AG04449 (cell line): ENCODE data around the gene GLS.

Experiments used
- CTCF ChIA-PET: fragments of 350-600 bp; formaldehyde crosslinking; extraction: SDS; loops from one replicate; lab custom pipeline; 2021; ENCODE audit warnings: antibody characterized with exemption; lab: Yijun Ruan, JAX
- POLR2A ChIA-PET: fragments of 400-600, 350-600 bp; formaldehyde crosslinking; extraction: SDS; loops from one replicate; lab custom pipeline; 2020; ENCODE audit warnings: antibody characterized with exemption, inconsistent platforms; lab: Yijun Ruan, JAX
- DNase-seq: peaks from one replicate; pipeline ENCODE4 v3.0.0-alpha.2; 2010; ENCODE audit warnings: low read depth, low spot score
- H3K4me3 ChIP-seq: 2 replicates; pipeline ENCODE4 v1.5.1; 2011; ENCODE audit warnings: low read depth, mild to moderate bottlenecking, control low read depth, low read length
- TF ChIP-seq, protein P1 (sequence below): IDR thresholded peaks from one replicate; pipeline ENCODE4 v1.5.1; 2011; ENCODE audit warnings: mild to moderate bottlenecking, moderate library complexity, low read length, control low read depth, inconsistent platforms; ENCODE audit not compliant: insufficient read depth; ENCODE audit errors: missing control alignments

Gene GLS

DNA sequence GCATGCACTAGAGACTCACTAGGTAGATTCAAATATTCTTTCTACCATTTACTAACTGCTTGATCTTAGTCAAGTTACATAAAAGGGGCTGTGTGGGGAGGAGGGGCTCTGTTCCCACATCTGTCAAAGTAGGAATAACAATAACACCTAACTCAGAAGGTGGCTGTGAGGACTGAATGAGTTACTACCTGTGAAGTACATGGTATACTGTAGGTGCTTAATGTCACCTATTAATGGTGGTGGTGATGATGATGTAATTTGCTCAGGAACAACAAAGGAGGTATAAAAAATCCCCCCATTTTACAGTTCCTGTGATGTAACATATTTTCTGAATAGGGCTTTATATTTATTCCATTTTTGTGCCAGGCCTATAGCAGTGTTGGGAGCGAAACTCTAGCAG is 92.6 kb downstream of the GLS start:
- no peak for DNase-seq
- TF ChIP-seq, protein P1, sequence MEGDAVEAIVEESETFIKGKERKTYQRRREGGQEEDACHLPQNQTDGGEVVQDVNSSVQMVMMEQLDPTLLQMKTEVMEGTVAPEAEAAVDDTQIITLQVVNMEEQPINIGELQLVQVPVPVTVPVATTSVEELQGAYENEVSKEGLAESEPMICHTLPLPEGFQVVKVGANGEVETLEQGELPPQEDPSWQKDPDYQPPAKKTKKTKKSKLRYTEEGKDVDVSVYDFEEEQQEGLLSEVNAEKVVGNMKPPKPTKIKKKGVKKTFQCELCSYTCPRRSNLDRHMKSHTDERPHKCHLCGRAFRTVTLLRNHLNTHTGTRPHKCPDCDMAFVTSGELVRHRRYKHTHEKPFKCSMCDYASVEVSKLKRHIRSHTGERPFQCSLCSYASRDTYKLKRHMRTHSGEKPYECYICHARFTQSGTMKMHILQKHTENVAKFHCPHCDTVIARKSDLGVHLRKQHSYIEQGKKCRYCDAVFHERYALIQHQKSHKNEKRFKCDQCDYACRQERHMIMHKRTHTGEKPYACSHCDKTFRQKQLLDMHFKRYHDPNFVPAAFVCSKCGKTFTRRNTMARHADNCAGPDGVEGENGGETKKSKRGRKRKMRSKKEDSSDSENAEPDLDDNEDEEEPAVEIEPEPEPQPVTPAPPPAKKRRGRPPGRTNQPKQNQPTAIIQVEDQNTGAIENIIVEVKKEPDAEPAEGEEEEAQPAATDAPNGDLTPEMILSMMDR: no peak
- CTCF ChIA-PET: interaction anchor here (0.9 to 1.6 kb wide), 3 partner anchors 10 to 14 kb away, joined by 3 to 4 read pairs (median 3); no protein-coding TSS in a partner anchor
- POLR2A ChIA-PET: interaction anchor here (1.1 kb wide), 1 partner anchor 15 kb away, joined by 3 read pairs; no protein-coding TSS in a partner anchor
- no peak overlapping the region for H3K4me3 ChIP-seq

DNA sequence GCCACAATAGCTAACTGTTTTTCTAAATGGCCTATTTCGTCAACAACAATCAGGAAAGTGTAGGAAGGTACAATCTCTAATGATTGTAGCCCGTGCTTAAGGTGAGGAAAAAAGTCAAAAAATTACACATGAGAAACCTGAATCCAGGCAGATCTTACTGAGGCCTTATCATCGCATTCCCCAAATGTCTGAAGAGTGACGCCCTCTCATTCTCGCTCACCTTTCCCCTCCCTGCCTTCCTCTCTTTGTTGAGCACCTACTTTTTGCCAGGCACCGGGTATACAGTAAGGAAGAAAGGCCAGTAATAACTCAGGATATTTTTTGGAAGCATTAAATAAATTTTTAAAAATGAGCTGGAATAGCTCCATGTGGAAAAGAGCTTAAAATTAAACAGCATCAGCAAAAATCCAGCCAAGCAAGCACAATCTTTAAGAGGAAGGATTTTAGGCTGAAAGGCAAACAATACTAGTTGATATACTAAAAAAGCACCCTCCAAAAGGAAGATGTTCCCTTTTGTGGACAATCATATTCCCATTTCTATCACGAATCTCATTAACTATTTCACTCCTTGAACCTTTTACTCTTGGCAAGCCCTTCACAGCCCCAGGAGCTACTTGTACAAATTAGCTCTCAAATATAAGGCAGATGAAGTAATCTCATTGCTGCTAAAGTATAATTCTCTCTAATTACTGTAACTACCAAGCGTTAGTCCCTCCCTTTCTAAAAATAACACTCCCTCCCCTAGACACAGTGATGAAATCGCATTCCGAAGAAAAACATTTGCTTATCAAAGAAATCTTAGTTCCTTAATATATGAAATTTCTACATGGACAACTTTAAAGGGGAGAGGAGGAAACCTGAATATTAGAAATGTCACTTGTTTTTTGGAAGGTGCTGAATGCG is 93.4 kb downstream of the GLS start:
- no peak overlapping the region for H3K4me3 ChIP-seq
- CTCF ChIA-PET: interaction anchor here (0.6 to 1.6 kb wide), 5 partner anchors 9 to 181 kb away, joined by 3 to 5 read pairs (median 3); no protein-coding TSS in a partner anchor
- TF ChIP-seq, protein P1: no peak
- DNase-seq: no peak
- POLR2A ChIA-PET: interaction anchor here (1.1 kb wide), 1 partner anchor 14 kb away, joined by 3 read pairs; no protein-coding TSS in a partner anchor

DNA sequence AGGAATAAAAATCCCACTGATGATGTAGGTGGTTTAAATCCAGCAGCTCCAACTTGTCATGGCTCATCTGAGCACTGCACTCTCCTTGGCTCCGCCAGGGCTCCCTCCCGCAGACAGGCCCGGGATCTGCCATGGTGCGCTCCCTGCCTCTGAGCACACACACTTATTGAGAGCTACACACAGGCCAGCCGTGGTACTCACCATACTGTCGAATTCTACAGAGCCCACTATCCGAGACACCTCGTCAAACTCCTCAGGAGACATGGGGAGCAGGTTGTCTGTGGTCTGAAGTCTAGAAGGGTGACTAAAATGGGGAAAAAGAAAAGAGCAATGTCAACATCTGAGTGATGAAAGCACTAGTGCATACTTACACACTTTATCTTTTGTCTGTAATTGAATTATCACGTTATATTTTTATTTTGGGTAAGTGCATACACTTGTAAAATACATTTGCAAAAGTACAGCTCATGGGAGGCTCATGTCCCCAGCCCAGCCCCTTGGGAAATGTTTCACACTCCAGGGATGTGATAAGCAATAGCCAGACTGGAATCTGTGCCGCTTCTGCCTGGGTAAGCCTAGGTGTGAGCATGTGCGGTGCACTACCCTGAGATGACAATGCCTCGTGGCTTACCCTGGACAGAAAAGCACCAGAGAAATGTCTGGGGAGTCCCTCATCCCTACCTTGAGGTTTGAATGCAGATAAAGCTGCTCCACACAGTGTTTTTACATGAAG is 94.2 kb downstream of the GLS start:
- H3K4me3 ChIP-seq: no peak overlapping the region
- POLR2A ChIA-PET: no interaction called here
- TF ChIP-seq, protein P1: no peak
- DNase-seq: no peak
- CTCF ChIA-PET: interaction anchor here (0.8 to 1.6 kb wide), 3 partner anchors 12 to 181 kb away, joined by 3 to 5 read pairs (median 4); no protein-coding TSS in a partner anchor

DNA sequence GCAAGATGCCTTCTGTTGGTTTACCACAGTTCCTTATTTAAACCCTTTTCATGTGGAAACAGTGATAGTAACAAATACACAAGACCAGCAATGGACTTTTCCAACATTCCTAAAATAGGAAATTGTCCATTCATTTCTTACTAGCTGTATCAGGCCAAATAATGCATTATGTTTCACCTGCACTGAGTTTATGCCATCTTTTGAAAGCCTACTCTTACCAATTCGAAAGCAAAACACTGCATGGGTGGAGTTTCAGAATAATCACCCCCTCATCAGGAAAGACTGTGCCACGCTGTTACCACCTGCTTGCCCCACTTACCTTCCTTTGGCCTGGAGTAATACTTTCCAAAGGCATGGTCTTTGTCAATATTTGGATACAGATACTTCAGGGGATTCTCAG is 95.9 kb downstream of the GLS start:
- POLR2A ChIA-PET: no interaction called here
- no peak overlapping the region for H3K4me3 ChIP-seq
- CTCF ChIA-PET: interaction anchor here (0.8 kb wide), 1 partner anchor 20 kb away, joined by 3 read pairs; no protein-coding TSS in a partner anchor
- TF ChIP-seq, protein P1: no peak
- DNase-seq: no peak

DNA sequence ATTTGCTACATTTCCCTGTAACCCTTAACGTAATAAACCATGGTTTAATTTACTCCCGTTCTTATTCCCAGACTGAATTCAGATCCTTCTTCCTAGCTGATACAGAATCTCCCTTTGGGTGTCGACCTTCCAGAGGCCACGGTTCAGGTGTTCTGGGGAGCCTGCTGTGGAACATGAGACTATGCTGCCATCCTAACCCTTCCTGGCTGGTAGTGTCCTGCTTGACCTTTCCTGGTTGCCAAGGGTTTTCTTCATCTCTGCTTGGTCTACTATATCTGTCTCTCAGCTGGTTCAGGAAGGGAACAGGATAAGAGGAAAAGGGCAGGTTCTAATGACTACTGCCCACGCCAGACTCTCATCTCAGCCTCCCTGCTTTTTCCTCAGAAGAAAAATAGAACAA is 96.9 kb downstream of the GLS start:
- ChIA-PET CTCF (no interaction called here), POLR2A (no interaction called here)
- no peak overlapping the region for H3K4me3 ChIP-seq
- no peak for DNase-seq
- TF ChIP-seq, protein P1: no peak
